ENCODE measurements around the gene FAM217B. TPM values are rescaled to one million over a fixed set of nuclear protein-coding genes. Genes with fewer than 3 reads are reported as not detected.

The FAM217B gene
- total and polyA plus RNA-seq, 2 donors (not counting 3 experiments of a cell fraction or from before 2014, with no cell fraction given), result 2.7 to 8.2 TPM

- FAIRE-seq (no peak), DNase-seq (ENCODE audit: low read depth, low spot score) (no peak)
- no peak overlapping the region for H3K4me3 ChIP-seq (replicated peaks in 1 of 3; ENCODE audit: insufficient read depth in 1 of 3, low read depth in 1 of 3, low read length in 3 of 3)
- no peak overlapping the region for H3K9ac ChIP-seq (replicated peaks; ENCODE audit: extremely low read depth, insufficient read depth, low read length)
- no TSS peak for BruUV-seq (replicated peaks)
- intact Hi-C loops (cut with micrococcal nuclease) (no loop called here), dilution Hi-C loops (cut with MboI; ENCODE audit: extremely low pct_ligation_motif_present, low sequenced_read_pairs) (no loop called here)
- no peaks in the 10 kb centered on the region for H3K79me2 ChIP-seq (ENCODE audit: control insufficient read depth, insufficient read depth, low read length)
- ChIA-PET POLR2A (no interaction called here), CTCF (no interaction called here)
- H3K27ac ChIP-seq (ENCODE audit: insufficient read depth, low read depth, low read length), result no peak overlapping the region
- no peaks in the 10 kb centered on the region for H3K27me3 ChIP-seq (ENCODE audit: control insufficient read depth in 2 of 2, insufficient read depth in 2 of 2, low read length in 2 of 2)
- TF ChIP-seq MAX (IDR thresholded peaks at IDR 0.05; ENCODE audit: insufficient read depth, insufficient read length) (no peak), MYC (IDR thresholded peaks at IDR 0.05; ENCODE audit: low read depth, low read length) (no peak)
- no peaks in the 10 kb centered on the region for H3K4me1 ChIP-seq (ENCODE audit: control insufficient read depth, extremely low read depth, insufficient read depth, low read length)
- no peaks in the 10 kb centered on the region for H4K20me1 ChIP-seq (replicated peaks; ENCODE audit: control insufficient read depth, extremely low read depth, insufficient read depth, low read length)
- H3K9me1 ChIP-seq (replicated peaks; ENCODE audit: control insufficient read depth, extremely low read depth, insufficient read depth, low read length), result no peaks in the 10 kb centered on the region
- no peak overlapping the region for H3K4me2 ChIP-seq (ENCODE audit: insufficient read depth, low read length)
- no peak overlapping the region for H2AFZ ChIP-seq (ENCODE audit: low read depth, low read length)
- no peaks in the 10 kb centered on the region for H3K9me3 ChIP-seq (replicated peaks; ENCODE audit: control insufficient read depth, insufficient read depth, low read length)
- no peaks in the 10 kb centered on the region for H3K36me3 ChIP-seq (ENCODE audit: control insufficient read depth in 2 of 2, extremely low read depth in 1 of 2, insufficient read depth in 2 of 2, low read length in 2 of 2)
Observed at GRCh38 chr20:59972037-59972801, 32.0 kb downstream of the FAM217B start.

GRCh38 chr20:59976156-59976782, 36.1 kb downstream of the FAM217B start:
- no peak for DNase-seq (ENCODE audit: low read depth, low spot score)
- dilution Hi-C loops (cut with MboI; ENCODE audit: extremely low pct_ligation_motif_present, low sequenced_read_pairs), result no loop called here
- POLR2A ChIA-PET, result no interaction called here

More at GRCh38 chr20:59976156-59976782, 36.1 kb downstream of the FAM217B start:
- H3K4me1 ChIP-seq (ENCODE audit: control insufficient read depth, extremely low read depth, insufficient read depth, low read length), result no peaks in the 10 kb centered on the region
- no peak overlapping the region for H3K9ac ChIP-seq (replicated peaks; ENCODE audit: extremely low read depth, insufficient read depth, low read length)
- no peaks in the 10 kb centered on the region for H4K20me1 ChIP-seq (replicated peaks; ENCODE audit: control insufficient read depth, extremely low read depth, insufficient read depth, low read length)
- H3K9me1 ChIP-seq (replicated peaks; ENCODE audit: control insufficient read depth, extremely low read depth, insufficient read depth, low read length), result no peaks in the 10 kb centered on the region
- H2AFZ ChIP-seq (ENCODE audit: low read depth, low read length), result no peak overlapping the region
- H3K27ac ChIP-seq (ENCODE audit: insufficient read depth, low read depth, low read length), result no peak overlapping the region
- no peaks in the 10 kb centered on the region for H3K9me3 ChIP-seq (replicated peaks; ENCODE audit: control insufficient read depth, insufficient read depth, low read length)
- H3K4me3 ChIP-seq (replicated peaks in 1 of 3; ENCODE audit: insufficient read depth in 1 of 3, low read depth in 1 of 3, low read length in 3 of 3), result no peak overlapping the region
- TF ChIP-seq POLR2A (IDR thresholded peaks at IDR 0.05; ENCODE audit: low read depth, low read length) (no peak), JUN (IDR thresholded peaks at IDR 0.05; ENCODE audit: borderline replicate concordance, insufficient read depth, insufficient read length, low read depth) (no peak), MYC (IDR thresholded peaks at IDR 0.05; ENCODE audit: low read depth, low read length) (no peak), POLR2AphosphoS5 (IDR thresholded peaks at IDR 0.05; ENCODE audit: insufficient read depth, low read depth, low read length) (no peak), EZH2 (IDR thresholded peaks at IDR 0.05; ENCODE audit: borderline replicate concordance, low read depth, low read length, severe bottlenecking) (no peak)
- H3K36me3 ChIP-seq (ENCODE audit: control insufficient read depth in 2 of 2, extremely low read depth in 1 of 2, insufficient read depth in 2 of 2, low read length in 2 of 2), result no peaks in the 10 kb centered on the region
- intact Hi-C loops (cut with micrococcal nuclease), result no loop called here
- no TSS peak for BruUV-seq (replicated peaks)
- H3K27me3 ChIP-seq (ENCODE audit: control insufficient read depth in 2 of 2, insufficient read depth in 2 of 2, low read length in 2 of 2), result no peaks in the 10 kb centered on the region
- CTCF ChIA-PET, result no interaction called here
- no peak for FAIRE-seq
- H3K4me2 ChIP-seq (ENCODE audit: insufficient read depth, low read length), result no peak overlapping the region
- no peaks in the 10 kb centered on the region for H3K79me2 ChIP-seq (ENCODE audit: control insufficient read depth, insufficient read depth, low read length)

Measured in endothelial cell of umbilical vein (primary cell).